HG03139 (cell line): ENCODE results near the gene UQCRH.
"Not testable (repeated sequence)": the region's sequence is repeated elsewhere in the genome, so short reads cannot be mapped to it uniquely, and the experiment has no call there.

Experiments
- ATAC-seq: cut with Tn5 transposase; IDR thresholded peaks from one replicate; pipeline ENCODE4 v1.9.1; 2021; ENCODE audit not compliant: unreplicated experiment

Gene UQCRH

DNA sequence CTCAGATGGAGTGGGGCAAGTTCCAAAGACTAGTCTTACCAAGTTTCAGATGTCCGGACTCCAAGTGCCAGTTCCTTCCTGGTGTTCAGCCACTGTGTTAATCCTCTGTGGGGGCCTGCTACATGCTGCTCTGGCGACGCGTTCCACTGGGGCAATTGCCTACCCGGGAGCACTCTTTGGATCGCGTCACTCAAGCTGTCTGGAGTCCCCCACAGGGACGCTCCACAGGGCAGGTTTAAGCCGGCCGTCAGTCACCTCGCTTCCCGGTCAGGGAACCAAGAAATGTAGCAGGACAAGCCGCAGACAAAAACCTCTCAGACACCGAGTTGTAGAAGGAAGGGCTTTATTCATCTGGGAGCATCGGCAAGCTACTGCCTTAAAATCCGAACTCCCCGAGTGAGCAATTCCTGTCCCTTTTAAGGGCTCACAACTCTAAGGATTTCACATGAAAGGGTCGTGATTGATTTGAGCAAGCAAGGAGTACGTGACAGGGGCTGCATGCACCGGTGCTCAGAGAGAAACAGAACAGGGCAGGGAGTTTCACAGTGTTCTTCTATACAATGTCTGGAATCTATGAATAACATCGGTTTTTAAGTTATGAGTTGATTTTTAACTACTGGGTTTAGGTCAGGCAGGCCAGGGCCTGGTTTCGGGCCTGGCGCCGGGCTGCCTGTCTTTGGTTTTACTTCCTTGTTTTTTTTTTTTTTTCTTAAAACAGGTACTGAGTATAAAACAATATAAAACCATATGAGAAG is 28.5 kb downstream of the UQCRH start:
- not testable (repeated sequence) for ATAC-seq

DNA sequence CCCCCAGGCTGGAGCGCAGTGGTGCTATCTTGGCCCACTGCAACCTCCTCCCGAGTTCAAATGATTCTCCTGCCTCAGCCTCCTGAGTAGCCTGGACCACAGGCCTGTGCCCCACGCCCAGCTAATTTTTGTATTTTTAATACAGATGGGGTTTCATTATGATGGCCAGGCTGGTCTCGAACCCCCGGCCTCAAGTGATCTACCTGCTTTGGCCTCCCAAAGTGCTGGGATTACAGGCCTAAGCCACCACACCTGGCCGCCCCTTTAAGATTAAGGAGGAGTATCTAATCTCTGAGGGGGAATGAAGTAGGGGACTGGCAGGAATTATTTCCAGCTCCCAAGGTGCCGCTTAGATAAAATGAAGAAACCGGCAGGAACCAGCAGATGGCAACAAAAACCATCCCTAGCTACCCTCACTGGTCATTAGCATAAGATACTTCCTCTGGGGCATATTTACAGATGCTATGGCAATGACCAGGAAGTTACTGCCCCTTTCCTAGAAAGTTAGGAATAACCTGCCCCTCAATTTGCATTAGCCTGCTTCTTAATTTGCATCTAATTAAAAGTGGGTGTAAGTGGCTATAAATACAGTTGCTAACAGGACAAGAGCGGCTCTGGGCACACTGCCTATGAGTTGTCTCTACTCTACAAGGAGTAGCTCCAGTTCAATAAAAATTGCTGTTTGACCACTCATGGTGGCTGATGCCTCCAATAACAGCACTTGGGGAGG is 30.0 kb downstream of the UQCRH start:
- ATAC-seq = peak; percentile 62

GRCh38 chr1:46334030-46334384 is 30.5 kb downstream of the UQCRH start:
- ATAC-seq = no peak

- no peak for ATAC-seq
Measured at GRCh38 chr1:46335081-46335480, 31.6 kb downstream of the UQCRH start.

DNA sequence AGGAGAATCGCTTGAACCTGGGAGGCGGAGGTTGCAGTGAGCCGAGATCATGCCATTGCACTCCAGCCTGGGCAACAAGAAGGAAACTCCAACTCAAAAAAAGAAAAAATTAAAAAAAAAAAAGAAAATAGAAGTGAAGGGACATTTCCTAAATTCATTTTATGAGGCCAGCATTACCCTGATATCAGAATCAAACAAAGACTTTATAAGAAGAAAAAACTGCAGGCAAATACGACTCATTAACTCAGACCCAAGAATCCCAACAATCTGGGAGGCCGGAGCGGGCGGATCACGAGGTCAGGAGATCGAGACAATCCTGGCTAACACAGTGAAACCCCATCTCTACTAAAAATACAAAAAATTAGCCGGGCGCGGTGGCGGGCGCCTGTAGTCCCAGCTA is 33.9 kb downstream of the UQCRH start:
- ATAC-seq = not testable (repeated sequence)

GRCh38 chr1:46340404-46341221 is 37.1 kb downstream of the UQCRH start, which contains the start of gene NSUN4:
TSS of gene NSUN4 (plus strand) at chr1:46340807. CDS start at chr1:46340827, 20 bp downstream.
- ATAC-seq = peak; percentile 79

- ATAC-seq = no peak
Measured at GRCh38 chr1:46341222-46342083, 38.0 kb downstream of the UQCRH start.

GRCh38 chr1:46342084-46342656 is 38.7 kb downstream of the UQCRH start:
- no peak for ATAC-seq

DNA sequence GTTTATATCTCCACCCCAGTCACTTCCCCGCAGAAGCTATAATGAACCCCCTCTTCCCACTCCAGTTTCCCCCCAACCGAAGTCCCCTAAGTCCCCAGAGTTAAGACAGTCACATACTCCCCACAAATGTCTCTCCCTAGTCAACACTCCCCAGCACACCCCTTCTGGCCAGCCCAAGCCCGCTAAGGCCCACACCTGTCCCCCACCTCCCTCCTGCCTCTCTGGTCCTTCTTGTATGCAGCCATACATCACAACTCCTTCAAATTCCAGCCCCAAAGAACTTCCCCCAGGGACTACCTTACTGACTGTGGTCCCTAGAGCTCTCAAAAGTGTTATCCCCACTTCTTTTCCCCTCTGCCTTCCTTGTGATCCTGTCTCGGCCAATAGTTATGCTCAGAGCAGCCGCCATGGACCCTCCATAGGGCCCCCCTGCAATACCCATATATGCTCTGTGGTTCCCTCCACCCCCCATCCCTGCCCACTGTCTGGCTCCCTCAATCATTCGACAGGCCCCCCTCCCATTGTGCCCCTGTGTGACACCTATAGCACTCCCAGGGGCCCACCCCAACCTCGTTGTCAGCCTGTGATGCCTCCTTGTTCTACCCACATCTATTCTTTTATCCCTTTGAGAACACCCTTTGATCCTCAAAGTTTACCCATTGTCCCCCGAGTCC is 39.3 kb downstream of the UQCRH start:
- no peak for ATAC-seq

GRCh38 chr1:46343351-46343695 is 39.8 kb downstream of the UQCRH start:
- ATAC-seq = no peak

DNA sequence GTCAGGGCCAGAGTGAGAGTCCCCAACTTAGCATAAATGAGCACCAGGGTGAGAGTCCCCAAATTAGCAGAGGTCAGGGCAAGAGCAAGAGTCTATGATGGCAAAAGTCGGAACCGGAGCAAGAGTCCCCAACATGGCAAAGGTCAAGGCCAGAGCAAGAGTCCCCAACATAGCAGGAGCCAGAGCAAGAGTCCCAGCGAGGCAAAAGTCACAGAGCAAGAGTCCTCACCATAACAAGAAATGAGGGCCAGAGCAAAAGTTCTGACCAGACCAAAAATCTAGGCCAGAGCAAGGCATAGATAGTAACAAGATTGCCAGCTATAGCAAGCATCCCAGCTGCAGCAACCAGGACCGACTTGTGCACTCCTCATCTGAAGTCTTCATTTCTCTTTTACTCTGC is 40.2 kb downstream of the UQCRH start:
- ATAC-seq = no peak

- no peak for ATAC-seq
Measured at GRCh38 chr1:46344481-46344880, 41.0 kb downstream of the UQCRH start.

GRCh38 chr1:46345281-46345680 is 41.8 kb downstream of the UQCRH start:
- ATAC-seq = no peak

GRCh38 chr1:46352363-46352762 is 48.9 kb downstream of the UQCRH start:
- ATAC-seq = no peak

DNA sequence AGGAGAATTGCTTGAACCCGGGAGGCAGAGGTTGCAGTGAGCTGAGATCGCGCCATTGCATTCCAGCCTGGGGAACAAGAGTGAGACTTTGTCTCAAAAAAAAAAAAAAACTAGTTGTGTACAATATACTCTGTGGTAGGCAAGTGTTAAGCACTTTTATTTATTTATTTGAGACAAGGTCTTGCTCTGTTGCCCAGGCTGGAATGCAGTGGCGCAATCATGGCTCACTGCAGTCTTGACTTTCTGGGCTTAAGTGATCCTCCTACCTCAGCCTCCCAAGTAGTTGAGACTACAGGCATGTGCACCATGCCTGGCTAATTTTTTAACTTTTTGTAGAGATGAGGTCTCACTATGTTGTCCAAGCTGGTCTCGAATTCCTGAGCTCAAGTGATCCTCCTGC is 52.4 kb downstream of the UQCRH start:
- ATAC-seq = not testable (repeated sequence)

DNA sequence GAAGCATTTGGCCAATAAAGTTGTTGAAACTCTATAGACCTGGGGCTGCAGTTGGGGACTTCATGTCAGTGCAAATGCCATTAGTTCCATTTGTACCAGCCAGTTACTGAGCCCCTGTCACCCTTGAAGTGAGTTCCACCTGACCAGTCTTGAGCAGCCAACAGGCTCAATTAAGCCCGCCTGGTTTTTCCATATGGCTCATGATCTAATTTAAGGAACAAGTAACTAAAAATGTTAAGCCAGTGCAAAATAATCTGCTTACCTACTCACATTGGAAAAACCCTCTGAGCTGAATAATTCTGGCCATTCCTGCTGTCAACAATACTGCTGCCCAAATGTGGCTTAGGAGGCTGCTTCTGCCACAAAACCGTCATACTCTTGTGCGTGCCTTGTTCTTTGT is 58.7 kb downstream of the UQCRH start:
- ATAC-seq = no peak

GRCh38 chr1:46363121-46363520 is 59.6 kb downstream of the UQCRH start:
- ATAC-seq = no peak

DNA sequence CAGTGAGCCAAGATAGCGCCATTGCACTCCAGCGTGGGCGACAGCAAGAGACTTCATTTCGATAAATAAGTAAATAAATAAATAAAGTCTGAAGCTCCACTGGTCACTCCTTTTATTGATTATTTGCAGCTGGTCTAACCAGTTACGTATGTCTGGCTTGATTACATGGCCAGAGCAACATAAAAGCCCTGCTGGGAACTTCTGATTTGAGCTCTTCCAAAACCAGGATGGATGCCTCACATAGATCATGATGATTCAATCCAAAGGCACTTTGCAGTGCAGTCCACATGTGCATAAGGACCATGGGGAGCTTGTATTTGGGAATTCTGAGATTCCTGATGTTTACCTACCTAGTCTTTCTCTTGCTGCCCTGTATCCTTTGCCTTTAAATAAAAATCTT is 61.1 kb downstream of the UQCRH start:
- no peak for ATAC-seq

DNA sequence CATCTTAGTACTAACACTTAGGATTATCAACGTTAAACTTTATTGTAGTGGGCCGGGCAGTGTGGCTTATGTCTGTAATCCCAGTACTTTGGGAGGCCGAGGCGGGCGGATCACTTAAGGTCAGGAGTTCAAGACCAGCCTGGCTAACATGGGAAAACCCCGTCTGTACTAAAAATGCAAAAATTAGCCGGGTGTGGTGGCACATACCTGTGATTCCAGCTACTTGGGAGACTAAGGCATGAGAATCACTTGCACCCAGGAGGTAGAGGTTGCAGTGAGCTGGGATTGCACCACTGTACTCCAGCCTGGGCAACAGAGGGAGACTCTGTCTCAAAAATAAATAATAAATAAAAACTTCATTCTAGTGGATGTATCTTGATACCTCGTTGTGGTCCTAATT is 62.3 kb downstream of the UQCRH start:
- ATAC-seq = not testable (repeated sequence)
